AG09319 (cell line): Measurements from ENCODE around the gene RPTOR.
A peak's percentile ranks its signal among the peaks of the same experiment; 100 is the strongest.

Source experiments
- DNase-seq: peaks from one replicate; pipeline ENCODE4 v3.0.0-alpha.2; 2010; ENCODE audit warnings: low read depth; ENCODE audit errors: extremely low read depth
- CTCF ChIP-seq: IDR thresholded peaks from 2 replicates; pipeline ENCODE4 v1.5.1; 2011; ENCODE audit warnings: low read depth, mild to moderate bottlenecking, inconsistent platforms, low read length, moderate library complexity

The RPTOR gene

GRCh38 chr17:80984749-80985148 is 440.1 kb downstream of the RPTOR start:
- peak; percentile 70 for DNase-seq
- TF ChIP-seq CTCF = peak; percentile 35

GRCh38 chr17:80986046-80986445 is 441.4 kb downstream of the RPTOR start:
- no peak for TF ChIP-seq CTCF
- no peak for DNase-seq

- no peak for TF ChIP-seq CTCF
- DNase-seq = no peak
Observed at GRCh38 chr17:80986816-80987475, 442.3 kb downstream of the RPTOR start.

GRCh38 chr17:80987941-80988461 is 443.4 kb downstream of the RPTOR start:
- DNase-seq = no peak
- no peak for TF ChIP-seq CTCF

- no peak for TF ChIP-seq CTCF
Observed at GRCh38 chr17:80989586-80989913, 444.9 kb downstream of the RPTOR start.

GRCh38 chr17:80990921-80991644 is 446.4 kb downstream of the RPTOR start:
- DNase-seq = no peak
- no peak for TF ChIP-seq CTCF

More at GRCh38 chr17:80989586-80989913, 444.9 kb downstream of the RPTOR start:
- DNase-seq = no peak

- TF ChIP-seq CTCF = peak; percentile 3; the same call in 1 of the 2 replicates
- peak; percentile 34 for DNase-seq
Observed at GRCh38 chr17:80991645-80992076, 447.0 kb downstream of the RPTOR start, which contains the start of gene CHMP6. Gene CHMP6 (plus strand): TSS chr17:80991841. CDS start chr17:80991919, 78 bp downstream.
